Endothelial cell of umbilical vein (primary cell): ENCODE data around the gene PCGF5. TPM values are rescaled to one million over a fixed set of nuclear protein-coding genes. Genes with fewer than 3 reads are reported as not detected.

Source experiments
- BruUV-seq: library from RNA; stranded (reverse); fragments of 400-500 nt; replicated peaks from 2 replicates; lab custom pipeline; 2021; lab: Mats Ljungman, UMichigan
- CTCF ChIA-PET: fragments of 300-600, 350-600 bp; sonication (Branson Sonifier 250); formaldehyde crosslinking; loops from one replicate; lab custom pipeline; 2021; ENCODE audit warnings: antibody characterized with exemption, inconsistent platforms; lab: Charles Lee
- POLR2A ChIA-PET: fragments of 300-600, 350-600 bp; sonication (Branson Sonifier 250); formaldehyde crosslinking; loops from one replicate; lab custom pipeline; 2021; ENCODE audit warnings: antibody characterized with exemption, inconsistent platforms; lab: Charles Lee
- DNase-seq: peaks from one replicate; pipeline ENCODE4 v3.0.0-alpha.2; 2011; ENCODE audit warnings: low read depth, low spot score
- FAIRE-seq: peaks from 2 replicates; lab custom pipeline; 2011; peaks lifted over from hg19 to GRCh38; lab: Jason Lieb, UNC
- H2AFZ ChIP-seq: 2 replicates; pipeline ENCODE4 v1.6.0; 2012; ENCODE audit warnings: low read depth, low read length, control low read depth, inconsistent platforms
- H3K27ac ChIP-seq: 2 replicates; pipeline ENCODE4 v1.5.1; 2011; ENCODE audit warnings: low read depth, mild to moderate bottlenecking, control low read depth, low read length, moderate library complexity; ENCODE audit not compliant: insufficient read depth
- H3K27me3 ChIP-seq, 2 experiments: 2 replicates each; pipeline versions ENCODE4 v1.6.0 to v1.6.1; 2011; ENCODE audit warnings: low read length in 2 of 2, mixed read lengths in 1 of 2; ENCODE audit not compliant: control insufficient read depth in 2 of 2, insufficient read depth in 2 of 2
- H3K36me3 ChIP-seq, 2 experiments: 2 replicates in 1 of 2; 3 replicates in 1 of 2; pipeline ENCODE4 v1.5.1; 2011; ENCODE audit warnings: low read length in 2 of 2, mild to moderate bottlenecking in 1 of 2, moderate library complexity in 1 of 2; ENCODE audit not compliant: control insufficient read depth in 2 of 2, insufficient read depth in 2 of 2; ENCODE audit errors: extremely low read depth in 1 of 2
- H3K4me1 ChIP-seq: 3 replicates; pipeline ENCODE4 v1.5.1; 2011; ENCODE audit warnings: mild to moderate bottlenecking, low read length; ENCODE audit not compliant: control insufficient read depth, insufficient read depth; ENCODE audit errors: extremely low read depth
- H3K4me2 ChIP-seq: 2 replicates; pipeline ENCODE4 v1.6.1; 2011; ENCODE audit warnings: low read length, control low read depth, mixed read lengths; ENCODE audit not compliant: insufficient read depth
- H3K4me3 ChIP-seq, 3 experiments: fragments of 200-600 bp in 1 of 3; sonication (generic), shearing (Covaris generic) in 1 of 3; replicated peaks in 1 of 3; 2 replicates each; pipeline ENCODE4 v1.5.1; 2011 to 2016; ENCODE audit warnings: control low read depth in 3 of 3, low read length in 3 of 3, mild to moderate bottlenecking in 2 of 3, inconsistent platforms in 1 of 3, low read depth in 1 of 3, moderate library complexity in 1 of 3; ENCODE audit not compliant: insufficient read depth in 1 of 3
- H3K79me2 ChIP-seq: 2 replicates; pipeline ENCODE4 v1.6.0; 2012; ENCODE audit warnings: low read length, inconsistent platforms; ENCODE audit not compliant: control insufficient read depth, insufficient read depth
- H3K9ac ChIP-seq: replicated peaks from 2 replicates; pipeline ENCODE3; 2011; ENCODE audit warnings: low read length, control low read depth; ENCODE audit not compliant: insufficient read depth; ENCODE audit errors: extremely low read depth
- H3K9me1 ChIP-seq: replicated peaks from 3 replicates; pipeline ENCODE4 v1.6.0; 2011; ENCODE audit warnings: mild to moderate bottlenecking, low read length; ENCODE audit not compliant: control insufficient read depth, insufficient read depth; ENCODE audit errors: extremely low read depth
- H3K9me3 ChIP-seq: replicated peaks from 2 replicates; pipeline ENCODE4 v1.5.1; 2012; ENCODE audit warnings: low read length, inconsistent platforms; ENCODE audit not compliant: control insufficient read depth, insufficient read depth
- H4K20me1 ChIP-seq: replicated peaks from 2 replicates; pipeline ENCODE3; 2011; ENCODE audit warnings: mild to moderate bottlenecking, low read length; ENCODE audit not compliant: control insufficient read depth, insufficient read depth; ENCODE audit errors: extremely low read depth
- EZH2 ChIP-seq: IDR thresholded peaks from 2 replicates; pipeline ENCODE4 v1.6.1; 2012; ENCODE audit warnings: borderline replicate concordance, low read depth, mild to moderate bottlenecking, moderate library complexity, low read length, inconsistent platforms; ENCODE audit not compliant: severe bottlenecking
- FOS ChIP-seq: IDR thresholded peaks from 2 replicates; pipeline ENCODE4 v1.6.1; 2011; ENCODE audit warnings: mild to moderate bottlenecking, low read length, moderate library complexity, borderline replicate concordance; ENCODE audit not compliant: insufficient read depth
- GATA2 ChIP-seq: IDR thresholded peaks from 2 replicates; pipeline ENCODE4 v1.7.0; 2011; ENCODE audit warnings: low read depth, mild to moderate bottlenecking, moderate library complexity, mixed read lengths, low read length; ENCODE audit not compliant: insufficient read length, insufficient read depth
- JUN ChIP-seq: IDR thresholded peaks from 2 replicates; pipeline ENCODE4 v1.6.1; 2011; ENCODE audit warnings: borderline replicate concordance, low read depth; ENCODE audit not compliant: insufficient read length, insufficient read depth
- MYC ChIP-seq: IDR thresholded peaks from one replicate; pipeline ENCODE4 v1.6.1; 2011; ENCODE audit warnings: mild to moderate bottlenecking, low read depth, low read length
- POLR2A ChIP-seq: IDR thresholded peaks from 2 replicates; pipeline ENCODE4 v1.6.1; 2012; ENCODE audit warnings: low read depth, mild to moderate bottlenecking, control low read depth, low read length
- POLR2AphosphoS5 ChIP-seq: IDR thresholded peaks from 2 replicates; pipeline ENCODE4 v1.6.1; 2012; ENCODE audit warnings: low read depth, mild to moderate bottlenecking, control low read depth, low read length, moderate library complexity; ENCODE audit not compliant: insufficient read depth
- dilution Hi-C: fragments of 300-500 bp; cut with MboI; formaldehyde crosslinking; loops from one replicate; pipeline ENCODE4 v1.15.0; 2019; ENCODE audit warnings: low sequenced_read_pairs; ENCODE audit not compliant: extremely low pct_ligation_motif_present
- intact Hi-C: fragments of 100-400 bp; cut with micrococcal nuclease; formaldehyde crosslinking; loops from one replicate; pipeline ENCODE4 v1.10.0; 2022
- polyA plus RNA-seq, 4 experiments: library from polyadenylated mRNA; depleted of rRNA in 3 of 4; stranded (reverse) in 3 of 4; unstranded in 1 of 4; fragments of >200 nt; gene quantifications; 2 replicates each; pipeline versions ENCODE4 v1.2.1 to v1.2.3, GENCODE V29; 2011 to 2012; ENCODE audit warnings: missing spikeins in 1 of 4
- total RNA-seq: library from RNA; stranded (reverse); gene quantifications from 2 replicates; pipeline ENCODE4 v1.2.3, GENCODE V29; 2021
- TF ChIP-seq, protein P1 (sequence below), 2 donors: IDR thresholded peaks; 1 replicate in 1 of 2; 2 replicates in 1 of 2; pipeline ENCODE4 v1.5.1; 2011; ENCODE audit warnings: low read length in 2 of 2, mild to moderate bottlenecking in 2 of 2, moderate library complexity in 2 of 2, control low read depth in 1 of 2, inconsistent platforms in 1 of 2, low read depth in 1 of 2; ENCODE audit not compliant: insufficient read depth in 1 of 2; ENCODE audit errors: extremely low read depth in 1 of 2
- TF ChIP-seq, protein P2 (sequence below): IDR thresholded peaks from 2 replicates; pipeline ENCODE4 v1.6.1; 2011; ENCODE audit not compliant: insufficient read depth, insufficient read length

PCGF5 gene
- total and polyA plus RNA-seq, 2 donors (not counting 3 experiments of a cell fraction or from before 2014, with no cell fraction given) = 25.0 to 29.8 TPM

DNA sequence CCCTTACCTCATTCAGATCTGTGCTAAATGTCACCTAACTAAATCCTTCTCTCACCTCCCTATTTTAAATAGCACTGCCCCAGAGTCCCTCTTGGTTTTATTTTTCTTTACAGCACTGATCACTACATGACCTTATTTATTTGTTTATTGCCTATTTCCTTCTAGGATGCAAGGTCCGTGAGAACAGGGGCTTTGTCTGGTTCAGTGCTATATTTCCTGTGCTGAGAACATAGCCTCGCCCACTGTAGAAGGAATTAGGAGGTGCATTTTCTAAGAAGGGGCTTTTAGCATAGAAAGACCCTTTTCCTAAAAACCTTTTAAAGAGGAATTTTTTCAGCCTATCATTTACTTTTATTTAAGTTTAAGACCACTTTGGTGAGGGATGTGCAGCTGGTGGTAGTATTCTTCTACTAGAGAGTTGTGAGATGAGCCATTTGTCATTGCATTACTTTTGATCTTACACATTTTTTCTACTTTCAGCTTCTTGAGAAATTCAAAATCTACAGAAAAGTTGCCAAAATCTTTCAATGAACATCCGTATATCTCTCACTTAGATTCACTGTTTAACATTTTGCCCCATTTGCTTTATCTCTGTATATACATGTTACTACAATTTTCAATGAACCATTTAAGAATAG is 13.5 kb upstream of the PCGF5 start:
- H3K9me1 ChIP-seq = no peaks in the 10 kb centered on the region
- no peak overlapping the region for H3K9ac ChIP-seq
- no peak for TF ChIP-seq MYC
- no peak for TF ChIP-seq POLR2AphosphoS5
- no peak for TF ChIP-seq GATA2
- TF ChIP-seq FOS = no peak
- TF ChIP-seq POLR2A = no peak
- TF ChIP-seq EZH2 = no peak
- TF ChIP-seq, protein P1, sequence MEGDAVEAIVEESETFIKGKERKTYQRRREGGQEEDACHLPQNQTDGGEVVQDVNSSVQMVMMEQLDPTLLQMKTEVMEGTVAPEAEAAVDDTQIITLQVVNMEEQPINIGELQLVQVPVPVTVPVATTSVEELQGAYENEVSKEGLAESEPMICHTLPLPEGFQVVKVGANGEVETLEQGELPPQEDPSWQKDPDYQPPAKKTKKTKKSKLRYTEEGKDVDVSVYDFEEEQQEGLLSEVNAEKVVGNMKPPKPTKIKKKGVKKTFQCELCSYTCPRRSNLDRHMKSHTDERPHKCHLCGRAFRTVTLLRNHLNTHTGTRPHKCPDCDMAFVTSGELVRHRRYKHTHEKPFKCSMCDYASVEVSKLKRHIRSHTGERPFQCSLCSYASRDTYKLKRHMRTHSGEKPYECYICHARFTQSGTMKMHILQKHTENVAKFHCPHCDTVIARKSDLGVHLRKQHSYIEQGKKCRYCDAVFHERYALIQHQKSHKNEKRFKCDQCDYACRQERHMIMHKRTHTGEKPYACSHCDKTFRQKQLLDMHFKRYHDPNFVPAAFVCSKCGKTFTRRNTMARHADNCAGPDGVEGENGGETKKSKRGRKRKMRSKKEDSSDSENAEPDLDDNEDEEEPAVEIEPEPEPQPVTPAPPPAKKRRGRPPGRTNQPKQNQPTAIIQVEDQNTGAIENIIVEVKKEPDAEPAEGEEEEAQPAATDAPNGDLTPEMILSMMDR (IDR thresholded peaks at IDR 0.05; ENCODE audit: extremely low read depth in 1 of 2, insufficient read depth in 1 of 2, low read depth in 1 of 2, low read length in 2 of 2) = no peak
- no peak for TF ChIP-seq JUN
- TF ChIP-seq, protein P2, sequence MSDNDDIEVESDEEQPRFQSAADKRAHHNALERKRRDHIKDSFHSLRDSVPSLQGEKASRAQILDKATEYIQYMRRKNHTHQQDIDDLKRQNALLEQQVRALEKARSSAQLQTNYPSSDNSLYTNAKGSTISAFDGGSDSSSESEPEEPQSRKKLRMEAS = no peak
- ChIA-PET CTCF (no interaction called here), POLR2A (no interaction called here)
- H3K27ac ChIP-seq = no peak overlapping the region
- no peaks in the 10 kb centered on the region for H3K79me2 ChIP-seq
- no peak overlapping the region for H2AFZ ChIP-seq
- no peaks in the 10 kb centered on the region for H4K20me1 ChIP-seq
- intact Hi-C loops = no loop called here
- no peak overlapping the region for H3K4me3 ChIP-seq
- no peaks in the 10 kb centered on the region for H3K36me3 ChIP-seq
- FAIRE-seq (no peak), DNase-seq (no peak)
- no peaks in the 10 kb centered on the region for H3K9me3 ChIP-seq
- H3K4me1 ChIP-seq = no peaks in the 10 kb centered on the region
- no TSS peak for BruUV-seq
- dilution Hi-C loops = no loop called here
- no peaks in the 10 kb centered on the region for H3K27me3 ChIP-seq
- H3K4me2 ChIP-seq = no peak overlapping the region
